ENCODE results near the gene OR52M1. TPM values are rescaled to one million over a fixed set of nuclear protein-coding genes. Genes with fewer than 3 reads are reported as not detected.

OR52M1 gene
- total RNA-seq, 5 donors from 2014 or later (not counting 1 experiment from before 2014, with no cell fraction given), result not detected

GRCh38 chr11:4559527-4560440 lies 14.8 kb downstream of the OR52M1 start:
- Mint-ChIP-seq H3K36me3 (no peaks in the 10 kb centered on the region), H3K4me1 (no peaks in the 10 kb centered on the region), H3K4me3 (no peak overlapping the region), H3K27me3 (peaks cover 15 to 20% of the 10 kb centered on the region in 2 donors), H3K27ac (no peak overlapping the region), H3K9me3 (peaks cover 4 to 9% (median 9%) of the 10 kb centered on the region in 3 donors)
- 74% methylated on average over 4 of the region's 8 CpGs for WGBS (ENCODE audit: insufficient coverage)
- Histone ChIP-seq H3K27ac (ENCODE audit: low read length) (no peak overlapping the region), H3K9me3 (no peaks in the 10 kb centered on the region), H3K36me3 (ENCODE audit: control insufficient read depth in 2 of 2, extremely low read depth in 1 of 2, insufficient read depth in 1 of 2, low read length in 1 of 2) (no peaks in the 10 kb centered on the region), H3K4me3 (ENCODE audit: control insufficient read depth in 1 of 2, extremely low read depth in 1 of 2, low read length in 1 of 2) (no peak overlapping the region), H3K4me1 (ENCODE audit: control insufficient read depth in 1 of 2, extremely low read depth in 1 of 2, insufficient read depth in 2 of 2, low read length in 2 of 2) (no peaks in the 10 kb centered on the region), H3K27me3 (replicated peaks in 1 of 2; ENCODE audit: control insufficient read depth in 2 of 2, extremely low read depth in 1 of 2, insufficient read depth in 2 of 2, low read length in 1 of 2) (peaks cover 0 to 12% of the 10 kb centered on the region in 2 experiments)
- CTCF ChIA-PET, result no interaction called here
- no peak for ATAC-seq (replicated peaks in 1 of 4)
- no peak for DNase-seq
- POLR2A ChIA-PET, result no interaction called here

GRCh38 chr11:4560467-4560866 lies 15.5 kb downstream of the OR52M1 start:
- ChIA-PET POLR2A (no interaction called here), CTCF (no interaction called here)
- no peak for DNase-seq
- Mint-ChIP-seq H3K4me1 (no peaks in the 10 kb centered on the region), H3K27me3 (peaks cover 15 to 24% of the 10 kb centered on the region in 2 donors), H3K9me3 (peaks cover 4 to 9% (median 9%) of the 10 kb centered on the region in 3 donors), H3K36me3 (no peaks in the 10 kb centered on the region), H3K4me3 (no peak overlapping the region), H3K27ac (no peak overlapping the region)
- no peak for ATAC-seq (replicated peaks in 1 of 4)
- no peak overlapping the region for H3K4me3 ChIP-seq (ENCODE audit: control insufficient read depth in 1 of 2, extremely low read depth in 1 of 2, low read length in 1 of 2)
- H3K9me3 ChIP-seq, result no peaks in the 10 kb centered on the region
- H3K4me1 ChIP-seq (ENCODE audit: control insufficient read depth in 1 of 2, extremely low read depth in 1 of 2, insufficient read depth in 2 of 2, low read length in 2 of 2), result no peaks in the 10 kb centered on the region
- peaks cover 0 to 12% of the 10 kb centered on the region in 2 experiments for H3K27me3 ChIP-seq (replicated peaks in 1 of 2; ENCODE audit: control insufficient read depth in 2 of 2, extremely low read depth in 1 of 2, insufficient read depth in 2 of 2, low read length in 1 of 2)
- H3K36me3 ChIP-seq (ENCODE audit: control insufficient read depth in 2 of 2, extremely low read depth in 1 of 2, insufficient read depth in 1 of 2, low read length in 1 of 2), result no peaks in the 10 kb centered on the region
- WGBS (ENCODE audit: insufficient coverage), result no CpG with 5 or more reads among the region's 1 CpG
- no peak overlapping the region for H3K27ac ChIP-seq (ENCODE audit: low read length)

GRCh38 chr11:4565371-4565770 lies 20.4 kb downstream of the OR52M1 start:
- Histone ChIP-seq H3K27me3 (replicated peaks in 1 of 2; ENCODE audit: control insufficient read depth in 2 of 2, extremely low read depth in 1 of 2, insufficient read depth in 2 of 2, low read length in 1 of 2) (peaks cover 0 to 3% of the 10 kb centered on the region in 2 experiments), H3K4me1 (ENCODE audit: control insufficient read depth in 1 of 2, extremely low read depth in 1 of 2, insufficient read depth in 2 of 2, low read length in 2 of 2) (no peaks in the 10 kb centered on the region), H3K4me3 (ENCODE audit: control insufficient read depth in 1 of 2, extremely low read depth in 1 of 2, low read length in 1 of 2) (no peak overlapping the region), H3K36me3 (ENCODE audit: control insufficient read depth in 2 of 2, extremely low read depth in 1 of 2, insufficient read depth in 1 of 2, low read length in 1 of 2) (no peaks in the 10 kb centered on the region), H3K9me3 (no peaks in the 10 kb centered on the region), H3K27ac (ENCODE audit: low read length) (no peak overlapping the region)
- Mint-ChIP-seq H3K4me1 (no peaks in the 10 kb centered on the region), H3K27me3 (peaks cover 6 to 21% of the 10 kb centered on the region in 2 donors), H3K27ac (no peak overlapping the region), H3K4me3 (no peak overlapping the region), H3K9me3 (peaks cover 4 to 9% (median 9%) of the 10 kb centered on the region in 3 donors), H3K36me3 (no peaks in the 10 kb centered on the region)
- ChIA-PET POLR2A (no interaction called here), CTCF (no interaction called here)
- ATAC-seq (replicated peaks in 1 of 4) (no peak), DNase-seq (no peak)
- WGBS (ENCODE audit: insufficient coverage), result no CpG with 5 or more reads among the region's 3 CpGs

GRCh38 chr11:4569075-4569474 lies 24.1 kb downstream of the OR52M1 start:
- Mint-ChIP-seq H3K27ac (no peak overlapping the region), H3K4me1 (no peaks in the 10 kb centered on the region), H3K9me3 (peaks cover under 1 to 6% (median 2%) of the 10 kb centered on the region in 3 donors), H3K27me3 (peaks cover 6 to 12% of the 10 kb centered on the region in 2 donors), H3K4me3 (no peak overlapping the region), H3K36me3 (no peaks in the 10 kb centered on the region)
- Histone ChIP-seq H3K36me3 (ENCODE audit: control insufficient read depth in 2 of 2, extremely low read depth in 1 of 2, insufficient read depth in 1 of 2, low read length in 1 of 2) (no peaks in the 10 kb centered on the region), H3K27ac (ENCODE audit: low read length) (no peak overlapping the region), H3K9me3 (no peaks in the 10 kb centered on the region), H3K4me1 (ENCODE audit: control insufficient read depth in 1 of 2, extremely low read depth in 1 of 2, insufficient read depth in 2 of 2, low read length in 2 of 2) (no peaks in the 10 kb centered on the region), H3K4me3 (ENCODE audit: control insufficient read depth in 1 of 2, extremely low read depth in 1 of 2, low read length in 1 of 2) (no peak overlapping the region), H3K27me3 (replicated peaks in 1 of 2; ENCODE audit: control insufficient read depth in 2 of 2, extremely low read depth in 1 of 2, insufficient read depth in 2 of 2, low read length in 1 of 2) (peaks cover 0 to 3% of the 10 kb centered on the region in 2 experiments)
- WGBS (ENCODE audit: insufficient coverage), result 70% methylated on average over 5 of the region's 18 CpGs
- DNase-seq (no peak), ATAC-seq (replicated peaks in 1 of 4) (no peak)
- POLR2A ChIA-PET, result no interaction called here
- CTCF ChIA-PET, result no interaction called here

- ChIA-PET POLR2A (no interaction called here), CTCF (no interaction called here)
- Histone ChIP-seq H3K36me3 (ENCODE audit: control insufficient read depth in 2 of 2, extremely low read depth in 1 of 2, insufficient read depth in 1 of 2, low read length in 1 of 2) (no peaks in the 10 kb centered on the region), H3K4me3 (ENCODE audit: control insufficient read depth in 1 of 2, extremely low read depth in 1 of 2, low read length in 1 of 2) (no peak overlapping the region), H3K4me1 (ENCODE audit: control insufficient read depth in 1 of 2, extremely low read depth in 1 of 2, insufficient read depth in 2 of 2, low read length in 2 of 2) (no peaks in the 10 kb centered on the region), H3K9me3 (no peaks in the 10 kb centered on the region), H3K27me3 (replicated peaks in 1 of 2; ENCODE audit: control insufficient read depth in 2 of 2, extremely low read depth in 1 of 2, insufficient read depth in 2 of 2, low read length in 1 of 2) (peaks cover 0 to 10% of the 10 kb centered on the region in 2 experiments), H3K27ac (ENCODE audit: low read length) (no peak overlapping the region)
- Mint-ChIP-seq H3K36me3 (no peaks in the 10 kb centered on the region), H3K27me3 (peaks cover 15 to 36% of the 10 kb centered on the region in 2 donors), H3K27ac (no peak overlapping the region), H3K4me3 (no peak overlapping the region), H3K4me1 (peaks cover 4 to 8% (median 5%) of the 10 kb centered on the region in 3 donors), H3K9me3 (no peaks in the 10 kb centered on the region)
- ATAC-seq (replicated peaks in 1 of 4) (no peak), DNase-seq (no peak)
- no CpG with 5 or more reads among the region's 3 CpGs for WGBS (ENCODE audit: insufficient coverage)
Measured at GRCh38 chr11:4576880-4577279, 31.9 kb downstream of the OR52M1 start.

GRCh38 chr11:4577761-4578160 lies 32.8 kb downstream of the OR52M1 start:
- peaks cover 17 to 40% of the 10 kb centered on the region in 2 donors for H3K27me3 Mint-ChIP-seq
- ATAC-seq (replicated peaks in 1 of 4), result no peak

More at GRCh38 chr11:4577761-4578160, 32.8 kb downstream of the OR52M1 start:
- Histone ChIP-seq H3K9me3 (no peaks in the 10 kb centered on the region), H3K4me1 (ENCODE audit: control insufficient read depth in 1 of 2, extremely low read depth in 1 of 2, insufficient read depth in 2 of 2, low read length in 2 of 2) (no peaks in the 10 kb centered on the region), H3K27ac (ENCODE audit: low read length) (no peak overlapping the region), H3K27me3 (replicated peaks in 1 of 2; ENCODE audit: control insufficient read depth in 2 of 2, extremely low read depth in 1 of 2, insufficient read depth in 2 of 2, low read length in 1 of 2) (peaks cover 2 to 10% of the 10 kb centered on the region in 2 experiments), H3K4me3 (ENCODE audit: control insufficient read depth in 1 of 2, extremely low read depth in 1 of 2, low read length in 1 of 2) (no peak overlapping the region), H3K36me3 (ENCODE audit: control insufficient read depth in 2 of 2, extremely low read depth in 1 of 2, insufficient read depth in 1 of 2, low read length in 1 of 2) (no peaks in the 10 kb centered on the region)
- Mint-ChIP-seq H3K4me3 (no peak overlapping the region), H3K9me3 (no peaks in the 10 kb centered on the region), H3K4me1 (peaks cover 4 to 8% (median 5%) of the 10 kb centered on the region in 3 donors), H3K36me3 (no peaks in the 10 kb centered on the region), H3K27ac (no peak overlapping the region)
- CTCF ChIA-PET, result no interaction called here
- POLR2A ChIA-PET, result no interaction called here
- WGBS (ENCODE audit: insufficient coverage), result 100% methylated on average over 1 of the region's 2 CpGs
- DNase-seq, result no peak
